Measurements from ENCODE around the gene C1orf159. TPM values are rescaled to one million over a fixed set of nuclear protein-coding genes. Genes with fewer than 3 reads are reported as not detected.
"Not testable (repeated sequence)": the region's sequence is repeated elsewhere in the genome, so short reads cannot be mapped to it uniquely, and the experiment has no call there.

The C1orf159 gene
- total and polyA plus RNA-seq, 12 donors = 2.9 to 14.0 (median 4.1) TPM

GRCh38 chr1:1156140-1157032, 40.5 kb upstream of the C1orf159 start:
- no peak overlapping the region for H3K4me3 ChIP-seq
- H3K9me3 ChIP-seq = peaks cover 0 to 7% (median 0%) of the 10 kb centered on the region in 11 donors
- 69 to 77% methylated on average over 26 of the region's 26 CpGs for WGBS, 2 donors
- peak in 1 of 8 donors; percentile 10 for ATAC-seq
- peaks cover 0 to 17% (median 13%) of the 10 kb centered on the region in 9 donors for H3K4me1 ChIP-seq
- DNase-seq = no peak
- H3K27ac ChIP-seq = peak overlapping the region in 2 of 10 donors; percentile 35 to 51
- intact Hi-C loops (cut with DNase I) = loop anchor here in 4 of 10 donors (5.0 kb wide), 2 partner anchors 46 to 76 kb away; partner anchors contain the start of genes B3GALT6 (in 3 of the 4) and SDF4 (in 3 of the 4)
- peaks cover 0 to 5% (median under 1%) of the 10 kb centered on the region in 7 donors for H3K27me3 ChIP-seq
- no peaks in the 10 kb centered on the region for H3K36me3 ChIP-seq
- TF ChIP-seq, protein P1, sequence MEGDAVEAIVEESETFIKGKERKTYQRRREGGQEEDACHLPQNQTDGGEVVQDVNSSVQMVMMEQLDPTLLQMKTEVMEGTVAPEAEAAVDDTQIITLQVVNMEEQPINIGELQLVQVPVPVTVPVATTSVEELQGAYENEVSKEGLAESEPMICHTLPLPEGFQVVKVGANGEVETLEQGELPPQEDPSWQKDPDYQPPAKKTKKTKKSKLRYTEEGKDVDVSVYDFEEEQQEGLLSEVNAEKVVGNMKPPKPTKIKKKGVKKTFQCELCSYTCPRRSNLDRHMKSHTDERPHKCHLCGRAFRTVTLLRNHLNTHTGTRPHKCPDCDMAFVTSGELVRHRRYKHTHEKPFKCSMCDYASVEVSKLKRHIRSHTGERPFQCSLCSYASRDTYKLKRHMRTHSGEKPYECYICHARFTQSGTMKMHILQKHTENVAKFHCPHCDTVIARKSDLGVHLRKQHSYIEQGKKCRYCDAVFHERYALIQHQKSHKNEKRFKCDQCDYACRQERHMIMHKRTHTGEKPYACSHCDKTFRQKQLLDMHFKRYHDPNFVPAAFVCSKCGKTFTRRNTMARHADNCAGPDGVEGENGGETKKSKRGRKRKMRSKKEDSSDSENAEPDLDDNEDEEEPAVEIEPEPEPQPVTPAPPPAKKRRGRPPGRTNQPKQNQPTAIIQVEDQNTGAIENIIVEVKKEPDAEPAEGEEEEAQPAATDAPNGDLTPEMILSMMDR (IDR thresholded peaks at IDR 0.05) = no peak

DNA sequence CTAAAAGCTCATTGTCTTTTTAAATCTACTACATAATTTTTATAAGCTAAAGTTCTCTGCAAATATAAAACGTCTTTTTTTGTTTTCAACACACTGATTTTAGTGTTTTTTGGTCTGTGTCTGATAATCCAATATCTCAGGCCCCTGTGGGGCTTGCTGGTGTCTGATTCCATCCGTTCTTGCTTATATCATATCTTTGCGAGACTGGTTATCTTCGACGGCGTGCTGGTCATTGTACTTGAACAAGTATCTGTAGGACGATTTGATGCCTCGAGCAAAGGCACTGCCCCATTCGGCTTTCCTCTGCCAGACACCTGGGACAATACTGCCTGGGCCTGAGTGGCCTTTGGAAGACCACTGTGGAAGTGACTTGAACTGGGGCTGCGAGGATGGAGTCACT, 39.4 kb upstream of the C1orf159 start:
- no peaks in the 10 kb centered on the region for H3K36me3 ChIP-seq
- peaks cover 0 to 7% (median 0%) of the 10 kb centered on the region in 11 donors for H3K9me3 ChIP-seq
- TF ChIP-seq, protein P1 (IDR thresholded peaks at IDR 0.05) = no peak
- DNase-seq (no peak), ATAC-seq (no peak)
- 56 to 57% methylated on average over 10 of the region's 10 CpGs for WGBS, 2 donors
- H3K4me1 ChIP-seq = peaks cover 0 to 17% (median 13%) of the 10 kb centered on the region in 9 donors
- H3K4me3 ChIP-seq = no peak overlapping the region
- intact Hi-C loops (cut with DNase I) = loop anchor here in 4 of 10 donors (5.0 kb wide), 2 partner anchors 47 to 77 kb away; partner anchors contain the start of genes B3GALT6 (in 3 of the 4) and SDF4 (in 3 of the 4)
- no peak overlapping the region for H3K27ac ChIP-seq
- no peaks in the 10 kb centered on the region for H3K27me3 ChIP-seq

GRCh38 chr1:1153874-1154273, 38.0 kb upstream of the C1orf159 start:
- no peak overlapping the region for H3K27ac ChIP-seq
- H3K4me1 ChIP-seq = peaks cover 0 to 15% (median 13%) of the 10 kb centered on the region in 9 donors
- intact Hi-C loops (cut with DNase I) = no loop called here
- H3K4me3 ChIP-seq = no peak overlapping the region
- H3K27me3 ChIP-seq = no peaks in the 10 kb centered on the region
- DNase-seq = no peak
- peaks cover 0 to 7% (median 0%) of the 10 kb centered on the region in 11 donors for H3K9me3 ChIP-seq
- WGBS, 2 donors = 66% methylated on average over 4 of the region's 4 CpGs
- H3K36me3 ChIP-seq = no peaks in the 10 kb centered on the region
- TF ChIP-seq, protein P1 (IDR thresholded peaks at IDR 0.05) = no peak
- ATAC-seq = no peak

GRCh38 chr1:1153215-1153614, 37.3 kb upstream of the C1orf159 start:
- H3K4me3 ChIP-seq; intact Hi-C loops (cut with DNase I); H3K9me3 ChIP-seq; H3K27me3 ChIP-seq; H3K27ac ChIP-seq; H3K4me1 ChIP-seq; DNase-seq; H3K36me3 ChIP-seq; ATAC-seq: not testable (repeated sequence)
- 87 to 90% methylated on average over 14 of the region's 14 CpGs for WGBS, 2 donors

GRCh38 chr1:1152431-1152830, 36.5 kb upstream of the C1orf159 start:
- H3K36me3 ChIP-seq; H3K27me3 ChIP-seq; intact Hi-C loops (cut with DNase I); H3K4me3 ChIP-seq; ATAC-seq; H3K4me1 ChIP-seq; H3K27ac ChIP-seq; H3K9me3 ChIP-seq; DNase-seq: not testable (repeated sequence)
- 86 to 92% methylated on average over 13 of the region's 13 CpGs for WGBS, 2 donors

Measured in heart right ventricle (tissue), 16 donors.